HG02759 (cell line): ENCODE data around the gene CHPF.

Experiments used
- ATAC-seq: cut with Tn5 transposase; IDR thresholded peaks from one replicate; pipeline ENCODE4 v1.9.1; 2021; ENCODE audit warnings: mild to moderate bottlenecking, moderate library complexity; ENCODE audit not compliant: unreplicated experiment

Gene CHPF

DNA sequence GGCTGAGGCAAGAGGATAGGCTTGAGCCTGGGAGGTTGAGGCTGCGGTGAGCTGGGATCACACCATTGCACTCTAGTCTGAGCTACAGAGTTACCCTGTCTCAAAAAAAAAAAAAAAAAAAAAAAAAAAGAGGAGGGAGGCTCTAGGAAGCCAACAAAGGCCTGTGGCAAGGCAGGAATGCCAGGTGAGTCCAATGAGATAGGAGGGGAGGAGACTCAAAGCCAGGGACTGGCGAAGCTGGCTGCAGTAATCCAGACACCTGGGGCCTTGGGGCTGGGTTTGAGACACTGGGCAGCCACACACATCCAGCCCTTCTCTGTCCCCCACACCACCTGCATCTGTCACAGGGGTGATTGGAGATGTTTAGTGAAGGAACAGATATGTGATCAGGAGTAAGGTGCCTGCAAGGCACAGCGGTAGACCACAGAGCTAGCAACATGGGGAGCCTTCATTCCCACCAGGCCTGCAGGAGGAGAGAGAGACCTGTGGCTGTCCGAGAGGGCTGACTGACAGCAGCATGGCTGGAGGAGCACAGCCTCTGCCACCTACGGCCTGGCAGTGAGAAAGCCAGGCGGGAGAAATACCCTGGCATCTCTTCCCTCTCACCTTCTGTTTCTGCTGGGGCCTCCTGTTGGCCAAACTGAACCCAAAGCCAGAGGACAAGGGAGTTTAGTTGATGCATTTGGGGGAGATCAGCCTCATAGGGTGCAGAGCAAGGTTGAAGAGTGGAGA is 9.5 kb downstream of the CHPF start:
- ATAC-seq = no peak

DNA sequence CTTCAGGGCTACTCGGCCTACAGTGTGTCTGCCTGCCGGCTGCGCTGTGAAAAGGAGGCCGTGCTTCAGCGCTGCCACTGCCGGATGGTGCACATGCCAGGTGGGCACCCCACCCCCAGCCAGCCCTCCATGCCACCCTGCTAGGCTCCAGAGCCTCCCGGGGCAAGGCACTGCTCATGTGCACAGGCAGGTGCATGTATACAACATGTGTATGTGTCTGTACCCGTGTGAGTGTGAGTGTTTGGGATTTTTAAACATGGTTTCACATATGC is 11.3 kb downstream of the CHPF start:
- ATAC-seq = no peak

DNA sequence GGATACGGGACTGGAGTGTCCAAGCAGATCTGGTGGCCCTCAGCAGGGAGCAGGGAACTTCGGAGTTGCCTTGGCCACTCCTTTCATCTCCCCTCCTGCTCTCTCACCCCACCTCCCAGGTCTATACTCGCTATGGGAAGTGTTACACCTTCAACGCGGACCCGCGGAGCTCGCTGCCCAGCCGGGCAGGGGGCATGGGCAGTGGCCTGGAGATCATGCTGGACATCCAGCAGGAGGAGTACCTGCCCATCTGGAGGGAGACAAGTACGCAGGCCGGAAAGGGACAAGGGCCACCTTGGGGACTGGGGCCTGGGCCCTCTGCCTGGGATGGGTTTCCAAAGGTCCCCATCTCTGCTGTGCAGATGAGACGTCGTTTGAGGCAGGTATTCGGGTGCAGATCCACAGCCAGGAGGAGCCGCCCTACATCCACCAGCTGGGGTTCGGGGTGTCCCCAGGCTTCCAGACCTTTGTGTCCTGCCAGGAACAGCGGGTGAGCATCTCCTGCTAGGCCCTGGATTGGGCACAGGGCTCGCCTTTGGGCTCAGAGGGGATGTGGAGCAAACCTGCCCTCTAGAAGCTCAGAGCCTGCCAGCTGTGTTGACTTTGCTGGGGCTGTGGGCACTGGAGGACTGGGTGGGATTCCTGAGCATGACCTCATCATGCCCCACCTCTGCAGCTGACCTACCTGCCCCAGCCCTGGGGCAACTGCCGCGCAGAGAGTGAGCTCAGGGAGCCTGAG is 11.8 kb downstream of the CHPF start:
- ATAC-seq = no peak

DNA sequence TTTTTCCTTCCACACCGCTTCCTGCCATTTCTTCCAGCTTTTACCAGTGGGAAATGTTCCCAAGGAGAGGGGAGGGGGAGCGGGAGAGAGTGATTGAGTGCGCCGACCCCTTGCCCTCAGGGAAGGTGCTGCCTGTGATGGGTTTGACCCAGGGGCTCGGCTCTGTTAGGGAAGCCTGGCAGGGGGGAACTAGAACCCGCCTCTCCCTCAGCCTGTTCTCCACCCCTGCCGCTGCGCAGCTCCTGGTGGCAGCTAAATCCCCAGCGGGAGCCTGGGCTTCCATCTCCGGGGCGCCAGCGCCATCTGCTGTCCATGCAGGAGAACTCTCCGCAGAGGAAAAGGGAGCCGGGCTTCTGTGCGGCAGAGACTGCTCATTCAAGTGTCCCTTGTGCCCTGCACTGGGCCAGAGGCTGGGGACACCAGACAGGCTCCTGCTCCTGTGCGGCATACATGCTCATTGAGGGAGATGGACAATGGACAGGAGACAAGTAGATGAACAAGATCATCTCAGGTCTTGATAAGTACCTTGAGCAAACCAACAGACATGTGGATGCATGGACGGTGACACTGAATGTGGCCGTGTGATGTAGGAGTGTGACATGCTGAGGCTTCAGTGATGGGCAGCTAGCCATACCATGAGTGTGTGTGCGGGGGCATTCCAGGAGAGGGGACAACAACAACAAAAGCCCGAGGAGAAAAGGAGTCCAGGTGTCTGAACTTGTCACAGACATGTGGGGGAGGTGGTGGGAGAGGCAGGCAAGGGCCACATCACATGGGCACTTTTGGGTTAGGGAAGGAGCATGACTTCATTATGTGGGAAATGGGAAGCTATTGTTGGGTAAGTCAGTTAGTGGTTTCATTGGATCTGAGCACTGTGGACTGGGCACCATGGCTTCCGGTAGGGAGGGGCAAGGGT is 13.3 kb downstream of the CHPF start:
- peak; percentile 89 for ATAC-seq

DNA sequence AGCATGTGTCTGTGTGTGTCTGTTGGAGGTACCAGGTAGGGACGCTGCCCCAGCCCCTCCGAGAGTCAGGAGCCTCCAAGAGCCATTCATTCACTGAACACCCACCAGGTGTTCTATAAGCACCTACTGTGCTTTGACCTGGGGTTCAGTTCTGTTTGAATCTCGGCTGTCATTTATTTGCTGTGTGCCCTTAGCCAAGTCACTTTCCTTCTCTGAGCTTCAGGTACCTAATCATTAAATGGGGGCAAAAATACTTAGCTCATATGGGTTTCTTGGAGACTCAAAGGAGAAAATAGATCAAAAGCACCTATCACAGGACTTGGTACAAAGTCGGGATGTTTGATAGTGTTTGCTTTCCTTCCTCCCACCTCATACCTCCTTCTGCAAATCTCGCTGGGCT is 16.1 kb downstream of the CHPF start:
- no peak for ATAC-seq

DNA sequence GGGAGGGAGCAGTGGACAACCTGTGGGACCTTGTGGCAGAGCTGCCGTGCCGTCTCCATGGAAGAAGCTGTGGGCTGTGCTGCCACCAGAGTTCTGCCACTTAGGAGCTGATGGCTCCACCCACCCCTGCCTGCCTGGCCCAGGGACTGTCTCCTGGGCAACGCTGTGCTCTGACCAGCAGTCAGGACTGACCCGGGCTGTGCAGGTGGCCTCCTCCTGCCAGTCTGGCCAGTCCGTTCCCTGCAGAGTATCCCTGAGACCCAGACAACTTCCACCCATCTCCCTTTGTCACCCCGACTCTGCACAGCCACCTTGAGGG is 16.6 kb downstream of the CHPF start:
- no peak for ATAC-seq

DNA sequence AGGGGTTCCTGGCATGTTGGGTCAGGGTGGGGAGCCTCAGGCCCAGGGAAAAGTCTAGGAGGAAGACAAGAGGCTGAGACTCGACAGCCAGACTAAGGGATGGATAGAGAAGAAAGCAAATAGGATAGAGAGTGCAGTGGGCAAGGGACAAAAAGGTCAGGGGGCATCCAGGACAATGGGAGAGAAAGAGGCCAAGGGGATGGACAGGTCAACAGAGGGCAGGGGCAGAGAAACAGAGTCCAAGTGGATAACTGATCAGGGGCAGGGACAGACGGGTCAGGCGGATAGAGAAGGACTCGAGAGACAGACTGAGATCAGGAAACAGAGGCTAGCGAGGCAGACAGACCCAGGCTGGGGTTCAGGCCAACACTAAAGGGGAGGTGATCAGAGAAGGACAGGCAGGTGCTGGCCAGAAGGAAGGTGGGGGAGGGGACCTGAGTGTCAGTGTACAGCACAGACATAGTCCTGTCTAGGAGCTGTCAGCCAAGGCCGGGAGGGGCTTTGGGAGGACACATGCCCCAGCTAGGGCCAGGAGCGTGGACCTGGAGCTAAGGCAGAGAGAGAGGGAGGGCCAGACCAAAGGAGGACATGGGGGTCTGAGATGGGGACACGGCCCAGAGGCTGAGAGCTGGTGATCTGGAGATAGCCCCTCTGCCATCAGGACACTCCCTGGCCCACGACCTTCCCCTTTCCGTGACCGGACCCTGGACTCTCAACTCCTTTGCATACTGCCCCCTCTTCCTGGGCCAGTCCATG is 17.1 kb downstream of the CHPF start:
- no peak for ATAC-seq

DNA sequence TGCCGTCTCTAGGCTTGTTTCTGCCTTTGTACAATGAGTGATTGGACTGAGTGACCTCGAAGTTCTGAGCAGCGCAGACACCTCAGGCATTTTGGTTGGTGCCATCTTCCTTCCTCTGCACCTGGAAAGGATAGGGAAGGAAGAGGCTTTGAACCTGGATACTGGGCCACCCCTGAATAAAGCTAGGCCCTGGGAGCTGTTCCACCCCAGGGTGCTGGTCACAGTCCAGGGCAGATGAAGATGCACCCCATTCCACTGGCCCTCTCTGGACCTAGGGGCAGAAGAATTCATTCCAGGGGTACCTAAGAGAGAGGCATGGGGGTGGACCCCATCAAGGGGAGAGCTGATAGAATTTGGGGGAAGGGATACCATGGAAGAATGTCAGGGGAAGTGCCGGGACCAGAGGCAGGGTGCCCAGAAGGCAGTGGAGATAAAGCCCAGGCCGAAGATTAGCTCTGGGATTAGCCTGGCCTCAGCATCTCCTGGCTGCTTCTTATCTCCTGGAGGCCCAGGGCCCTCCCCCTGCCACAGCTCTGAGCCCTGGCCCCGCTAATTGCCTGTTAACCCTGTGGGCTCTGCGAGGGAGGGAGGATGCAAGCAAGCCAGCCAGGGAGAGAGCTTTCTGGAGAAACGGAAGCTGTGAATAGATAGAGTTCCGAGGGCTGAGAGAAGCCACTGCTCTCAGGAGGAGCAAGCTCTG is 17.9 kb downstream of the CHPF start:
- no peak for ATAC-seq

DNA sequence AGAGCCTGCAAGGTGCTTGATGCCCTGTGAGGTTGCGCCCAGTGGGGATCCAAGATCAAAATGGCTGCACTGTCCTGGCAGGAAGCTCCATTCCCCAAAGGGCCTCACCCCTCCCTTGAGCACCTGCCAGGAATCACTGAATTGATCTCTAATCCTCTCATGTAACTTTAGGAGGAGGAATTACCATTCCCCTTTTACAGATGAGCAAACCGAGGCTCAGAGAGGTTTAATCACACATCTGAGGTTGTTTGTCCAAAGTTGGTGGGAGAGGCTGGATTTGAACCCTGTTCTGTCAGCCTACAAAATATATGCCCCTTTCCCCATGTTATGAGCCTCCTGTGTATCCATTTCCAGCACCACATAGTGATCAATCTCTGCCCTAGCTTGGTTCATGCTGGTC is 18.8 kb downstream of the CHPF start:
- no peak for ATAC-seq

DNA sequence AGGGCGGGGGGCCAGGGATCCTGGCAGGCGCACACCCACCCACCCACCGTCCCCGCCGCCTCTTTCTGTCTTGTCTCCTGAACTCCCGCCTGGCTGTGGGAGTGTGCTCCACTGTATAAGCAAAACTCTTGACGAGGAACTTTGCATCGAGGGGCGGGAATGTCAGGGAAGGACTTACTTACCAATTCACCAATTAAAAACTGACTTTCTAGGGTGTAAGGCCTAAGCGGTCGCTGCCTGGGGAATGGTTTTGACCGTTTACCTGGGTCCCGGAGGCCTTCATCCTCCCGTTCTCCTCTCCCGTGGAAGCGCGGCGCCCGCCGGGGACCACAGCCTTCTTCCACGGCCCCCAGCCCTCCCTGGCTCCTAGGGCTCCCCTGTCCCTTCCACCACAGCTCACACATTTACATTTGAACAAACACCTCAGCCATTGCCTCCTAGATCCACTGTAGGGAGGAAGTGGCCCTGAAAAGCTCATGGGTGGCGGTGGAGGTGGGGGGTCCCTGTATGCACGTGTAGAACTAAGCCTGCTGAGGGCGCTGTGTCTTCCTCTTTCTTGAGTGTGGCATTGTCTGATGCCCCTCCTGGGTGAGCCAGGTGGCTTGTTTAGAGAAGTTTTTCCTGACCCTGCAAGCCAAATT is 20.5 kb downstream of the CHPF start:
- ATAC-seq = no peak

DNA sequence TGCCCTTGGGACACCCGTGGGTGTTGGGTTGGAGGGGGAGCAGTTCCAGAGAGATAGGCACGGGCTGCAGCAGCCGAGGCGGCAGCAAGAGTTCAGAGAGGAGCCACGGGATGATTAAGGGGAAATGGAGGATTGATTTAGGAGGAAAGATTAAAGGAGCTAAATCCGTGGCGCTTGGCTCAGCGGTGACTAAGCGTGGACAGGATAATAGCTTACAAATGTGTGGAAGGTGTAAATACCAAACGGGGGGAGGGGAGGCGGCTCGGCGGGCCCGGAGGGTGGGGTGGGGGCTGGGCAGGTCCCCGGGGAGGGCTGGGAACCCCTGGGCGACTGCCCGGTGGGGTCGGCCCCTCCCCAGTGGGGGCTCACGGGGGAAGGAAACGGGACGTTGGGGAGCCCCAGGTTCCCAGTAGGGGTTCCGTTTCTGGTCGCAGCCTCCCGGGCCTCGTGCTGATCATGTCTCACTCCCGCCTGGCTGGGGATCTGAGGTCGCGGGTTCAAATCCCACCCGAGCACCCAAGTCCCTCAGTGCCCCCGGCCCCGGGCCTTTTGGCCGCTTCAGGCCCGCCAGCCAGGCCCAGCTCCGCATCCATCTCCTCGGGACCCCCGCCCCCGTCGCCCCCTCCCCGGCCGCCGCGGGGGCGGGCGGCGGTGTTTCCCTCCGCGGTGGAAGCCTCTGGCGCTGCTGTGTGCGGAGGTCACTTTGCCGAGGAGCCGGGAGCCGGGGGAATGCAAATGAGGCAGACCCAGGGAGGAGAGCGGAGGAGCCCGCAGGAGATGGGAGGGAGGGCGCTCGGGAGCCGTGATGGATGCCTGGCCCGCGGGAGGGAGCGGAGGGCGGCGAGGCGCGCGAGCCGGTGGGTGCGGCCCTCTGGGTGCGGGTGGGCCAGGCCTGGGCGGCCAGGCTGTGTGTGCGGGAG is 21.2 kb downstream of the CHPF start:
- no peak for ATAC-seq

DNA sequence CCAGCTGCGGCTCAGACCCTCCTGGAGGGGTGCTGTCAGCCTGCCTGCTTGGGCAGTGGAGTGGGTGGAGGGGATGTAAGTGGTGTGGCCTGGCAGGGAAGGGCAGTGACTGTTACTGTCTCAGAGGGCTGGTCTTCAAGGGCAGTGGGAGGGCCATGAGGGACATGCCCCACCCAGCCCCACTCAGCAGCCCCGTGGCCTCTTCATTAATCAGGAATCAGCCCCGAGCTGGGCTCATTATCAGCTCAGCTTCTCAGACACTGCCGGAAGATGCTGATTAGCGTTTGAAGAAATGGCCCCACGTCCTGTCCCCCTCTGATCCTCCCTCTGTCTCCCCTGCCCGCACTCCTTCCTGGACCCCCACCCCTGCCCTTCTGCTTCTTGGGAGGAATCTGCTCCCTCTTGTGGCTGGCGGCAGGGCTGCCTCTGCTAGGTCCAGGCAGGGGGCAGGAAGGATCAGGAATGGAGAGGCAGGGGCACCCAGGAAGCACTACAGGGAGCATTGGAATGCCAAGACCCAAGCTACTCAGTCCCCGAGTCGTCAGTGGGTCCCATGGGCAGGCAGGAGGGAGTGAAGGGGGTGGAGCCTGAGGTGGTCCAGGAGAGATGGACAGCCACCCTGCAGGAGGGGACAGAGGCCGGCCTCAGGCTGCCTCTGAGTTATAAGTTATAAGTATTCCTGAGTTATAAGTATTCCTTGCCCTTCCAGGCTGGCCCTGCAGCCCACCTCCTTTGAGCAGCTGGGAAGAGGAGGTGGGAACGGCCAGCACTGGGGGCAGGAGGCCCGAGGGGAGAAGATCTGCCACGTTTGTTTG is 22.3 kb downstream of the CHPF start:
- no peak for ATAC-seq

DNA sequence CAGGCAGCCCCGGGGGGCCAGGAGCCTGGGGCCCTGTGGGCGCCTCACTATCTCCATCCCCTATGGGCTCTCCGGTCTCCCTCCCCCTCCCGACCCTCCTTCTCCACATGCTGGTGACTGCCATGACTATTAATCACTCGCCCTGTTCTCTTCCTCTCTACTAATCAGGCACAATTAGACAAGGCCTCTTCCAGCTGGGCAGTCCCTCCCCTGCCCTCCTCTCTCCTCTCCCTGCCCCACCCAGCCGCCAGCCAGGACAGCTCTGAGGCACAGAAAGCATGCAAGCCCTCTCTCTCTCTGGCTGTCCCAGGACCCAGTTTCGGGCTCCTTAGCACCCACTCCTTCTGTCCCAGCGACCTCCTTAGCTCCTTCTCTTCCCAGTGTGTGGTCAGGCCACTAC is 23.5 kb downstream of the CHPF start:
- no peak for ATAC-seq

DNA sequence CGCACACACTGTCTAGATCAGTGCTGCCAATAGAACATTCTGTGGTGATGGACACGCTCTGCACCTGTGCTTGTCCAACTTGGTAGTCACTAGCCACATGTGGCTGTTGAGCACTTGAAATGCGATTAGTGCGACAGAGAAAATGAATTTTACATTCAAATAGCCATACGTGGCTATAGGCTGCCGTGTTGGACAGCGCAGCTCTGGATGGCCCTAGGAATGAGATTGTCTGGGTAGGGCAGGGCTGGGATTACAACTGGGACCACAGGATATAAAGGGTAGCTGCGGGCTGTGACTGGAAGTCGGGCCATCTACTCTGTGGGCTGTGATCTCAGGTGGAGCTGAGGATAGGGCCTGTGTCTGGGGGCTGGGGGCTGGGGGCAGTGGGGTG is 24.1 kb downstream of the CHPF start:
- ATAC-seq = no peak

DNA sequence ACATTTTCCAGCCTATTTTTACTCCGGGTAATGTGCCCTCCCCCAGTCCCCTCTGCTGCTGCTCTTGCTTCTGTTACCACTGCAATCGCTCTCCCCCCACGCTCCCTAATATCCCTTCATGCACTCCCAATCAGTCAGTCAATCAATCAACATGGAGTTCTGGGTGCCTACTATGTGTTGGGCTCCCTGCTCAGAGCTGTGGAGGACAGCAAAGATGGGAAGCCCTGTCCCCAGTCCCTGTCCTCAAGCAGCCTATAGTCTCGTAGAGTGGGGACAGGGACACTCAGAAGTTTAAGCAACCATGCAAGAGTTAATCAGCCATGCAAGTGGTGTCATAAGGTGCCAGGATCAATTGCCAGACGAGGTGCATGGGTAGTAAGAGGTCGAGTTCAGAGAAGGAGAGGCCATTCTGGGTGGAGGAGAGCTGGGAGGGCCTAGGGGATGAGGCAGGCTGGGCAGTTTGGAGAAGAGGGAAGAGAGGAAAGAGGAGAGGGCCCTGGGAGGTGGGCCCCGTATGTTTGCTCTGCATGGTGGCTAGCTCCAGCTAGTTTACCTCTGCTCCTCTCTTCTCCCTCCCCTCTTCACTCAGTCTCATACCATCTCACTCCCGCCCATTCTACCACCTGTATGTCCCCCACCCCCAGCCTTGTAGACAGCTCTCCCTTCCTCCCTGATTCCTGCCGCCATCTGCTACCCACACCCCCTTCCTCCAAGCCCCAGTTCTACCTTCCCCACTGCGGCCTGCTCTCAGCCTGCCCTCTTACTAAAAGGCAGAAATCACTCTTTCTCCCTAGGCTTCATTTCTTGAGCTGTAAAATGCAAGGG is 25.4 kb downstream of the CHPF start:
- no peak for ATAC-seq

DNA sequence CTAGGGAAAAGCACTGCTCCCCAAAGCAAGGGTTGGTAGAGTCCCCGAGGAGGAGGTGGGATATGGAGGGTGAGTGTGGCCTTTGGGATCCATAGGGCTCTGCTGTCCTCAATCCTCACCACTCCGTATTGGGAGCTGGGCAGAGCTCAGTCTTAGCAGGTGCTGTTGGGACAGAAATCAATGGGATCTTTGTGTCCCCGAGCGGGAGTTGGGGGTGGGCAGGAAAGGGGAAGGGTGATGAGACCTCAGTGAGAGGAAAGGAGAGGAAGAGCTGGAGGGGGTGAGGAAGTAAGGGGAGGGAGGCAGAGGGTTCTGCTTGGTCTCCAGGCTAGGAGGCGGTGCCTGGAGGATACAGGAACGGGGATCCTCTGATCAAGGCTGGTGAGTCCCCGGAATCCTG is 26.7 kb downstream of the CHPF start:
- no peak for ATAC-seq

DNA sequence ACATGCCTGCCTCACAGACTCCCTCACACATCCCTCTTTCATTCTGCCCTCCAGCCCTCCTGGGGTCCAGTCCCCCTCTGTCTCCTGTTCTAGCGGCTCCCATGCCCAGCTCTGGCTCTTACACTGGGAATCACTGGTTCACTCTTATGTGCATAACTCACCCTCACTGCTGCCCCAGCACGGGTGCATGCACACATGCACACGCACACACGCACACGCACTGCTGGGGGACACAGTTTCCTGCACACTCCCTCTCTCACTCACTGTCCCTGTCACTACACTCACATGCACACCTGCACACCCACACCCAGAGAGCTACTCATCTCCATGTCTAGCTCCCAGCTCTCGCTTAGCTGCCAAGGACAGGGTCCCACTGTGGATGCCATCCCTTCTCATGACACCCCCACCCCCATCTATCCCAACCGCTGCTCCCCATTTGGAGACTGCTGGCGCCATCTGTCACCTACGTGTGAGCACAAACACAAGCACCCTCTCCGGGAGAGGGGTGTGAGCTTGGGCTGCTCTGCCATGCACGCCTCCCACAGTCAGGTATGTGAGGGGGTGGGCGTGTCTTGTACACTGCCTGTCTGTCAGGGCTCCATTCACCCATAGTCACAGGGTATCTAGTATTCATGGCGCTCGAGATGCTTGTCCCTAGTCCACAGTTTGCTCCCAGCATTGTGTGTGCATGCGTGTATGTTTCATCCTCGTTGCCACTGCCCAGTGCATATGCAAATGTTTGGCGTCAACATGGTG is 27.6 kb downstream of the CHPF start:
- ATAC-seq = no peak
